Heart left ventricle (tissue), 13 donors: ENCODE results near the gene PCDHGA3.

Source experiments
- POLR2A ChIP-seq, 2 donors: fragments of 450-650 bp; IDR thresholded peaks; one replicate each; pipeline ENCODE4 v1.6.1; 2017; ENCODE audit warnings: antibody characterized with exemption in 2 of 2, mild to moderate bottlenecking in 2 of 2, moderate library complexity in 2 of 2
- TF ChIP-seq, protein P1 (sequence below), 12 donors: fragments of 200-600 bp; sonication (generic) in 4 of 12; IDR thresholded peaks; one replicate each; pipeline versions ENCODE4 v1.5.0 to v1.8.0; 2018 to 2022; ENCODE audit warnings: antibody characterized with exemption in 12 of 12, mild to moderate bottlenecking in 5 of 12
- donor health status: ischemic (EF 13 %, LVEDD 7.1; RV severe dilation, severe dysfunction).
- donor health status: DM: no; HTN: yes; CAD: no.
- donor health status: DM: no; HTN: no; CAD: no.
- donor health status: ischemic (EF 25% LVEDD 6.9; RV normal size, moderate dysfunction).
- donor health status: ischemic (EF 25% LVEDD 5.7; RV mildly dilated, moderate dysfunction).
- donor health status: ischemic (EF 35%, LVEDD 5.7; RV mildly dilated, moderate dysfunction).
- donor health status: nonischemic (EF 11% LVEDD 7.7; RV severe dilation, severe dysfunction).
- donor health status: DM: yes; HTN: yes; CAD: no.
- donor health status: PGD.
- donor health status: ischemic (EF 29% LVEDD 5.4; RV normal size, mild dysfunction).
- donor health status: nonischemic (EF 23%, LVEDD 6.1; RV moderate dilation, normal function).

DNA sequence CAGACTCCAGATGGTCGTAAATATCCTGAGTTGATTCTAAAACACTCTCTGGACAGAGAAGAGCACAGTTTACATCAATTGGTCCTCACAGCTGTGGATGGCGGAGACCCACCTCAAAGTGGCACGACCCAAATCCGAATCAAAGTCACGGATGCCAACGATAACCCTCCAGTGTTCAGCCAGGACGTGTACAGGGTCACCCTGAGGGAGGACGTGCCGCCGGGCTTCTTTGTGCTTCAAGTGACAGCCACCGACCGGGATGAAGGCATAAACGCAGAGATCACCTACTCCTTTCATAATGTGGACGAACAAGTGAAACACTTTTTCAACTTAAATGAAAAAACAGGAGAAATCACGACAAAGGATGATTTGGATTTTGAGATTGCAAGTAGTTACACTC, 17.1 kb downstream of the PCDHGA3 start:
- TF ChIP-seq, protein P1, sequence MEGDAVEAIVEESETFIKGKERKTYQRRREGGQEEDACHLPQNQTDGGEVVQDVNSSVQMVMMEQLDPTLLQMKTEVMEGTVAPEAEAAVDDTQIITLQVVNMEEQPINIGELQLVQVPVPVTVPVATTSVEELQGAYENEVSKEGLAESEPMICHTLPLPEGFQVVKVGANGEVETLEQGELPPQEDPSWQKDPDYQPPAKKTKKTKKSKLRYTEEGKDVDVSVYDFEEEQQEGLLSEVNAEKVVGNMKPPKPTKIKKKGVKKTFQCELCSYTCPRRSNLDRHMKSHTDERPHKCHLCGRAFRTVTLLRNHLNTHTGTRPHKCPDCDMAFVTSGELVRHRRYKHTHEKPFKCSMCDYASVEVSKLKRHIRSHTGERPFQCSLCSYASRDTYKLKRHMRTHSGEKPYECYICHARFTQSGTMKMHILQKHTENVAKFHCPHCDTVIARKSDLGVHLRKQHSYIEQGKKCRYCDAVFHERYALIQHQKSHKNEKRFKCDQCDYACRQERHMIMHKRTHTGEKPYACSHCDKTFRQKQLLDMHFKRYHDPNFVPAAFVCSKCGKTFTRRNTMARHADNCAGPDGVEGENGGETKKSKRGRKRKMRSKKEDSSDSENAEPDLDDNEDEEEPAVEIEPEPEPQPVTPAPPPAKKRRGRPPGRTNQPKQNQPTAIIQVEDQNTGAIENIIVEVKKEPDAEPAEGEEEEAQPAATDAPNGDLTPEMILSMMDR (IDR thresholded peaks at IDR 0.05) = no peak
- no peak for TF ChIP-seq POLR2A (IDR thresholded peaks at IDR 0.05)
